ENCODE results near the gene POLR1E. TPM values are rescaled to one million over a fixed set of nuclear protein-coding genes. Genes with fewer than 3 reads are reported as not detected.

POLR1E gene
- total and polyA plus RNA-seq, 9 of the 15 experiments (the other 6 are each of a cell fraction or from before 2014, with no cell fraction given): 18.9 to 102 (median 74.4) TPM

GRCh38 chr9:37485389-37486255 is at the start of gene POLR1E (continued):
- TF ChIP-seq UBTF (IDR thresholded peaks at IDR 0.05; ENCODE audit: borderline replicate concordance in 1 of 2, low read depth in 2 of 2, low read length in 2 of 2): no peak
- peak; percentile 63 for TF ChIP-seq ARID4B (CRISPR knock-in tag; IDR thresholded peaks at IDR 0.05)
- peak; percentile 64 for TF ChIP-seq ATF7 (IDR thresholded peaks at IDR 0.05)
- no peak for TF ChIP-seq TEAD2 (tag; IDR thresholded peaks at IDR 0.05)
- no peak for TF ChIP-seq TGIF2 (CRISPR knock-in tag; IDR thresholded peaks at IDR 0.05)
- no peak for TF ChIP-seq ELF4 (CRISPR knock-in tag; IDR thresholded peaks at IDR 0.05)
- TF ChIP-seq CREM (IDR thresholded peaks at IDR 0.05; ENCODE audit: low read depth): peak; percentile 89
- no peak for TF ChIP-seq BRCA1 (IDR thresholded peaks at IDR 0.05)
- no peak for TF ChIP-seq BRCA1 (CRISPR knock-in tag; IDR thresholded peaks at IDR 0.05)
- peak; percentile 56 for TF ChIP-seq FOS (IDR thresholded peaks at IDR 0.05; ENCODE audit: extremely low read depth, insufficient read length)
- TF ChIP-seq ZNF184 (CRISPR knock-in tag; IDR thresholded peaks at IDR 0.05): no peak
- 0 out of 2 replicates have a peak, but pooled peaks have one; percentile 18 for TF ChIP-seq SMARCE1 (IDR thresholded peaks at IDR 0.05)
- TF ChIP-seq MEIS2 (IDR thresholded peaks at IDR 0.05; ENCODE audit: partially characterized antibody): peak; percentile 38
- 0 out of 2 replicates have a peak, but pooled peaks have one; percentile 24 for TF ChIP-seq NFRKB (IDR thresholded peaks at IDR 0.05; ENCODE audit: low read depth)
- no peak for TF ChIP-seq SMARCA4 (IDR thresholded peaks at IDR 0.05)
- no peak for TF ChIP-seq PTTG1 (tag; IDR thresholded peaks at IDR 0.05; ENCODE audit: low read depth)
- no peak for TF ChIP-seq HOMEZ (CRISPR knock-in tag; IDR thresholded peaks at IDR 0.05)
- peak; percentile 75 for TF ChIP-seq POLR2B (IDR thresholded peaks at IDR 0.05; ENCODE audit: low read depth, partially characterized antibody)
- TF ChIP-seq GMEB1 (CRISPR knock-in tag; IDR thresholded peaks at IDR 0.05): peak; percentile 87

Measured in K562 (cell line).